ENCODE data around the gene PEDS1.

The PEDS1 gene

GRCh38 chr20:50115591-50116367 is 37.7 kb downstream of the PEDS1 start:
- Histone ChIP-seq H3K4me3 (ENCODE audit: low read length) (peak overlapping the region; percentile 73), H3K27me3 (ENCODE audit: insufficient read depth, low read length) (no peaks in the 10 kb centered on the region), H2AFZ (ENCODE audit: low read depth, low read length) (peak overlapping the region; percentile 59), H3K9me3 (ENCODE audit: low read length) (no peaks in the 10 kb centered on the region), H3K4me1 (ENCODE audit: insufficient read depth, low read length) (peaks cover 32% of the 10 kb centered on the region), H3K36me3 (ENCODE audit: insufficient read depth, low read length) (no peaks in the 10 kb centered on the region)

- peaks cover 38% of the 10 kb centered on the region for H3K4me1 ChIP-seq (ENCODE audit: insufficient read depth, low read length)
- no peaks in the 10 kb centered on the region for H3K9me3 ChIP-seq (ENCODE audit: low read length)
- H3K4me3 ChIP-seq (ENCODE audit: low read length) = peak overlapping the region; percentile 73
- H3K27me3 ChIP-seq (ENCODE audit: insufficient read depth, low read length) = no peaks in the 10 kb centered on the region
- peak overlapping the region; percentile 59 for H2AFZ ChIP-seq (ENCODE audit: low read depth, low read length)
- no peaks in the 10 kb centered on the region for H3K36me3 ChIP-seq (ENCODE audit: insufficient read depth, low read length)
These were observed 38.4 kb downstream of the PEDS1 start for GRCh38 chr20:50115041-50115512.

GRCh38 chr20:50113420-50114224 is 39.9 kb downstream of the PEDS1 start:
- Histone ChIP-seq H3K9me3 (ENCODE audit: low read length) (no peaks in the 10 kb centered on the region), H3K27me3 (ENCODE audit: insufficient read depth, low read length) (no peaks in the 10 kb centered on the region), H3K4me3 (ENCODE audit: low read length) (peak overlapping the region; percentile 75), H3K4me1 (ENCODE audit: insufficient read depth, low read length) (peaks cover 41% of the 10 kb centered on the region), H2AFZ (ENCODE audit: low read depth, low read length) (peak overlapping the region; percentile 60), H3K36me3 (ENCODE audit: insufficient read depth, low read length) (no peaks in the 10 kb centered on the region)

GRCh38 chr20:50112512-50113419 is 40.8 kb downstream of the PEDS1 start, which contains the start of gene UBE2V1:
TSS of gene UBE2V1 (minus strand) at chr20:50113150. CDS start at chr20:50113128, 22 bp downstream.
- no peaks in the 10 kb centered on the region for H3K27me3 ChIP-seq (ENCODE audit: insufficient read depth, low read length)
- H3K4me1 ChIP-seq (ENCODE audit: insufficient read depth, low read length) = peaks cover 49% of the 10 kb centered on the region
- H3K9me3 ChIP-seq (ENCODE audit: low read length) = no peaks in the 10 kb centered on the region
- peak within 1 kb of the TSS; percentile 60 for H2AFZ ChIP-seq (ENCODE audit: low read depth, low read length)
- H3K36me3 ChIP-seq (ENCODE audit: insufficient read depth, low read length) = peaks cover 4% of the 10 kb centered on the region
- peak within 1 kb of the TSS; percentile 75 for H3K4me3 ChIP-seq (ENCODE audit: low read length)

- Histone ChIP-seq H3K4me3 (ENCODE audit: low read length) (peak overlapping the region; percentile 75), H3K9me3 (ENCODE audit: low read length) (no peaks in the 10 kb centered on the region), H3K27me3 (ENCODE audit: insufficient read depth, low read length) (no peaks in the 10 kb centered on the region), H2AFZ (ENCODE audit: low read depth, low read length) (no peak overlapping the region), H3K36me3 (ENCODE audit: insufficient read depth, low read length) (peaks cover 4% of the 10 kb centered on the region), H3K4me1 (ENCODE audit: insufficient read depth, low read length) (peaks cover 57% of the 10 kb centered on the region)
These were observed 41.6 kb downstream of the PEDS1 start for GRCh38 chr20:50111829-50112495.

GRCh38 chr20:50111120-50111828 is 42.2 kb downstream of the PEDS1 start:
- Histone ChIP-seq H3K9me3 (ENCODE audit: low read length) (no peaks in the 10 kb centered on the region), H3K27me3 (ENCODE audit: insufficient read depth, low read length) (no peaks in the 10 kb centered on the region), H2AFZ (ENCODE audit: low read depth, low read length) (no peak overlapping the region), H3K4me1 (ENCODE audit: insufficient read depth, low read length) (peaks cover 56% of the 10 kb centered on the region), H3K4me3 (ENCODE audit: low read length) (peak overlapping the region; percentile 75), H3K36me3 (ENCODE audit: insufficient read depth, low read length) (peaks cover 4% of the 10 kb centered on the region)

GRCh38 chr20:50110141-50111047 is 43.1 kb downstream of the PEDS1 start:
- Histone ChIP-seq H3K4me3 (ENCODE audit: low read length) (no peak overlapping the region), H3K4me1 (ENCODE audit: insufficient read depth, low read length) (peaks cover 52% of the 10 kb centered on the region)

GRCh38 chr20:50108556-50109235 is 44.8 kb downstream of the PEDS1 start:
- Histone ChIP-seq H3K36me3 (ENCODE audit: insufficient read depth, low read length) (peaks cover 4% of the 10 kb centered on the region), H3K4me3 (ENCODE audit: low read length) (no peak overlapping the region), H3K9me3 (ENCODE audit: low read length) (no peaks in the 10 kb centered on the region)

More at GRCh38 chr20:50110141-50111047, 43.1 kb downstream of the PEDS1 start:
- Histone ChIP-seq H2AFZ (ENCODE audit: low read depth, low read length) (no peak overlapping the region), H3K27me3 (ENCODE audit: insufficient read depth, low read length) (no peaks in the 10 kb centered on the region), H3K36me3 (ENCODE audit: insufficient read depth, low read length) (peaks cover 4% of the 10 kb centered on the region), H3K9me3 (ENCODE audit: low read length) (no peaks in the 10 kb centered on the region)

GRCh38 chr20:50107796-50108331 is 45.7 kb downstream of the PEDS1 start:
- no peaks in the 10 kb centered on the region for H3K27me3 ChIP-seq (ENCODE audit: insufficient read depth, low read length)
- peaks cover 4% of the 10 kb centered on the region for H3K36me3 ChIP-seq (ENCODE audit: insufficient read depth, low read length)
- H3K9me3 ChIP-seq (ENCODE audit: low read length) = no peaks in the 10 kb centered on the region
- H3K4me3 ChIP-seq (ENCODE audit: low read length) = no peak overlapping the region
- H2AFZ ChIP-seq (ENCODE audit: low read depth, low read length) = no peak overlapping the region
- peaks cover 42% of the 10 kb centered on the region for H3K4me1 ChIP-seq (ENCODE audit: insufficient read depth, low read length)

More at GRCh38 chr20:50108556-50109235, 44.8 kb downstream of the PEDS1 start:
- peaks cover 47% of the 10 kb centered on the region for H3K4me1 ChIP-seq (ENCODE audit: insufficient read depth, low read length)
- no peak overlapping the region for H2AFZ ChIP-seq (ENCODE audit: low read depth, low read length)
- H3K27me3 ChIP-seq (ENCODE audit: insufficient read depth, low read length) = no peaks in the 10 kb centered on the region

- Histone ChIP-seq H2AFZ (ENCODE audit: low read depth, low read length) (no peak overlapping the region), H3K36me3 (ENCODE audit: insufficient read depth, low read length) (peaks cover 4% of the 10 kb centered on the region), H3K4me1 (ENCODE audit: insufficient read depth, low read length) (peaks cover 40% of the 10 kb centered on the region), H3K9me3 (ENCODE audit: low read length) (no peaks in the 10 kb centered on the region), H3K4me3 (ENCODE audit: low read length) (no peak overlapping the region), H3K27me3 (ENCODE audit: insufficient read depth, low read length) (no peaks in the 10 kb centered on the region)
These were observed 46.4 kb downstream of the PEDS1 start for GRCh38 chr20:50107086-50107660.

Measured in neuron (in vitro differentiated cells).